ENCODE results near the gene CLEC16A. TPM values are rescaled to one million over a fixed set of nuclear protein-coding genes. Genes with fewer than 3 reads are reported as not detected.

The CLEC16A gene
- total RNA-seq, 4 donors from 2014 or later, result 20.2 to 28.8 (median 22.8) TPM

DNA sequence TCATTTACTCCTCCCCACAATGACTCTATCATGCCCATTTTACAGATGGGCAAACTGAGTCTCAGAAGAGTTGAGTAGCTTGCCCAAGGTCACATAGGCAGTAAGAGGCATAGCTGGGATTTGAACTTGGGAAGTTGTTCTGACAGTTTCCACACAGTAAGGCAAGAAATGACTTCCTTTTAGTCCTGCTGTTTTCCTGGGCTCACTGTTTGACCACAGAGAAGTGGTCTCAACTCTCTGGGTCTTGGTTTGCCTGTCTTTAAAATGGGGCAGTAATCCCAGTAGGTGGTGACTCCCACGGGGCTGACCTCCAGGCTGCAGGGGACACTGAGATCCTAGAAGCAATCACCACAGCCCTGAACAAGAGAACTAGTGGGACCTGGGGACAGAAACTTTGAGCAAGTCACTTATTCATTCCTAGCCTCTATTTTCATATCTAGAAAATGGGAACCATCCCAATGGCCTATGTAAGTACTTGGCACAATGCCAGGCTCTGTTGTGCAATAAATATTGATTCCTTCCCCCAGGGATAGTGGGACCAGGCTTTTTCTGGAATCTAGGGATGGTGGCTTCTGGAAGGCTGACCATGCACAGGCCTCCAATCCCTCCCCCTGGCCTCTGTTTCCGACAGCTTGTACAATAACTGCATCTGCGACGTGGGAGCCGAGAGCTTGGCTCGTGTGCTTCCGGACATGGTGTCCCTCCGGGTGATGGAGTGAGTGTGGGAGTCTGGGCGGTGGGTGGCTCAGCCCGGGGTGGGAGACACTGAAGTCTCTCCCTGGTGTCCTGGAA, 22.6 kb upstream of the CLEC16A start:
- TF ChIP-seq, protein P1, sequence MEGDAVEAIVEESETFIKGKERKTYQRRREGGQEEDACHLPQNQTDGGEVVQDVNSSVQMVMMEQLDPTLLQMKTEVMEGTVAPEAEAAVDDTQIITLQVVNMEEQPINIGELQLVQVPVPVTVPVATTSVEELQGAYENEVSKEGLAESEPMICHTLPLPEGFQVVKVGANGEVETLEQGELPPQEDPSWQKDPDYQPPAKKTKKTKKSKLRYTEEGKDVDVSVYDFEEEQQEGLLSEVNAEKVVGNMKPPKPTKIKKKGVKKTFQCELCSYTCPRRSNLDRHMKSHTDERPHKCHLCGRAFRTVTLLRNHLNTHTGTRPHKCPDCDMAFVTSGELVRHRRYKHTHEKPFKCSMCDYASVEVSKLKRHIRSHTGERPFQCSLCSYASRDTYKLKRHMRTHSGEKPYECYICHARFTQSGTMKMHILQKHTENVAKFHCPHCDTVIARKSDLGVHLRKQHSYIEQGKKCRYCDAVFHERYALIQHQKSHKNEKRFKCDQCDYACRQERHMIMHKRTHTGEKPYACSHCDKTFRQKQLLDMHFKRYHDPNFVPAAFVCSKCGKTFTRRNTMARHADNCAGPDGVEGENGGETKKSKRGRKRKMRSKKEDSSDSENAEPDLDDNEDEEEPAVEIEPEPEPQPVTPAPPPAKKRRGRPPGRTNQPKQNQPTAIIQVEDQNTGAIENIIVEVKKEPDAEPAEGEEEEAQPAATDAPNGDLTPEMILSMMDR (IDR thresholded peaks at IDR 0.05; ENCODE audit: low read depth), result no peak

DNA sequence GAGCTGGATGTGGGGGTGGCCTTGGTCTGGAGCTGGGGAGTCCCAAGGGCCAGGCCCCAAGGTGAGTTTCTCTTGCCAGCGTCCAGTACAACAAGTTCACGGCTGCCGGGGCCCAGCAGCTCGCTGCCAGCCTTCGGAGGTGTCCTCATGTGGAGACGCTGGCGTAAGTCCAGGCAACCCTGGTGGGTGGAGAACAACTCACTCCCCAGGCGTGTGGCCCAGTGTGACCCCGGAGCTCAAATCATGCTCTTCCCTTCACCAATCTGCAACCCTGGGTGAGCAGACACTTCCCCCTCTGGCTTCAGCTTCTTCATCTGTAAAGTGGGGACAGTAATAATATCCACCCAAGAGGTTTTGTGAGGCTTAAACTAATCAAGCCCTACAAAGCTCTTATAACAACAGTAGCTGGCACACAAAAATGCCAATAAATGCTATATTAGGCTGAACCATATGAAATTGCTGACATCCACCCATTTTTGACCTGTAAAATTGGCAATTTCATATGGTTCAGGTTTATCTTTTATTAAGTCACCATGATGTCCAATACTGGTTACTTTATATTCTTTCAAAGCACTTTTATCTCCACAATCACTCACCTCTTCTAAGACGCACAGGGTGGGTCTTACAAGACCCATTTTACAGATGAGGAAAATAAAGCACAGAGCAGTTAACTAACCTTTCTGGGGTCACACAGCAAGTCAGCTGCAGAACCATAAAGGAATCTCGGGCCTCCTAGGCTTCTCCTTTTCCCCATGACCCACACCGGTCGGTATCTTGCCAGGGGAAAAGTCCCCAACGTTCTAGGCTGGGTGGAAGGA, 21.8 kb upstream of the CLEC16A start:
- TF ChIP-seq, protein P1 (IDR thresholded peaks at IDR 0.05; ENCODE audit: low read depth), result no peak

DNA sequence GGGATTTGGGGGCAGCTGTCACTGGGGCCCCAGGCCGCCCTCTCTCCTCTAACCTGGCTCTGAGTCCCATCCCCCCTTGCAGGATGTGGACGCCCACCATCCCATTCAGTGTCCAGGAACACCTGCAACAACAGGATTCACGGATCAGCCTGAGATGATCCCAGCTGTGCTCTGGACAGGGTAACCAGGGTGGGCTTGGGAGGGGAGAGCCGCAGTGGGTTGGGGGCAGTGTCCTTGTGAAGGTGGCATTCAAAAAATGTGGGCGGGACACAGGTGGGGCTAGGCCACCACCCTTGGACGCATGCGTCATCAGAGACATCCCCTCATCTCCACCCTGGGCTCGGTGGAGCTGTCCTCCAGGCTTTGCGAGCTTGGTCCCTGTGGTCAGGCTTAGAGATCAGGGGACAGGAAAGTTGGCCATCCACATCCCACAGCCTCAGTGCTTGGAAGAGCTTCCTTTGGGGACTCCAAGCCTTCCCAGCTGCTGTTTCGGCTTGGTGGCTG, 21.2 kb upstream of the CLEC16A start:
- TF ChIP-seq, protein P1 (IDR thresholded peaks at IDR 0.05; ENCODE audit: low read depth), result no peak

DNA sequence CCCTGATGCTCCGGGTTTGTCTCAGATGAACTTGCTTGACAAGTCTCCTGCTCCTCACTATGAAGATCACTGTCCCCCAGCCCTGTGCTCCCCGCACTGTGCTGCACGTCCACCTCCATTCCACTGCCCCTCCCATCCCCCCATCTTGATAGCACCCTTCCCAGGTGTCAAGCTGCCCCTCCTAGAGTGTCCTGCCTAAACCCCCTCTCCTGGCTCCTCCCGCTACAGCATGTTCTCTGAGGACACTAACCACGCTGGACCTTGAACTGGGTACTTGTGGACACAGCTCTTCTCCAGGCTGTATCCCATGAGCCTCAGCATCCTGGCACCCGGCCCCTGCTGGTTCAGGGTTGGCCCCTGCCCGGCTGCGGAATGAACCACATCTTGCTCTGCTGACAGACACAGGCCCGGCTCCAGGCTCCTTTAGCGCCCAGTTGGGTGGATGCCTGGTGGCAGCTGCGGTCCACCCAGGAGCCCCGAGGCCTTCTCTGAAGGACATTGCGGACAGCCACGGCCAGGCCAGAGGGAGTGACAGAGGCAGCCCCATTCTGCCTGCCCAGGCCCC, 20.6 kb upstream of the CLEC16A start:
- TF ChIP-seq, protein P1 (IDR thresholded peaks at IDR 0.05; ENCODE audit: low read depth), result no peak

DNA sequence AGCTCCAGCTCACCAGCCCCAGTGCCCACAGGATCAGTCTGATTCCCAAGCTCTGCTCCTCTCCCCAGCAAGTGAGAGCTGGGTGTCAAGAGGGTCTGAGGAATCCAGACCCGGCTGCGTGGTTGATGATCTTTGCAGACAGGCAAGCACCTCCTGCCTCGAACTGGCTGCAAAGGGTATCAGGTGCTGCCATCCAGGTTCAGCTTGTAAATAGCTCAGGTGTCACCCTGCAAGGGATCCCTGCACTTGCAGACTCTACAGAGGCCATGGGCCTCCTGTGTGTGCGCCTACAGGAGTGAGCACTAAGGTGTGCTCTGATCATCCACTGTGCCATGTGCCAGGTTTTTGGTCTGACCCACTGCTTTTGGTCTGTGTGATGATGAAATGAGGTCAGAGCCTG, 18.3 kb upstream of the CLEC16A start:
- TF ChIP-seq, protein P1 (IDR thresholded peaks at IDR 0.05; ENCODE audit: low read depth), result no peak

DNA sequence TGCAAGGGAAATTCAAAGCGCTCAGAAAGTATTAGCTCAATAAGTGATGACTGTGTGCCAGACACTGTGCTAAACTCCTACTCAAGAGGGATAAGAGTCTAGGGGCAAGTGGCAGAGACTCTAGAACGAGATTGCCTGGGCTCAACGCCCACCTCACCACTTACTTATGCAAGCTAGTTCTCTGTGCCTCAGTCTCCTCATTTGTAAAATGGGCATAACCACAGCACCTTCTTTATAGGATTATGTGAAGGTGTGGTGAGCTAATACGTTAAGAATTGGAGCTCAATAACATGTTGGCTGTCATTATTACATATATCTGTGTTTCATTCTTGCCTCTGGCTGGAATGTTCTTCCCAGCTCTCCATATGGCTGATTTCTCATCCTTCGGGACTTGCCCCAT, 17.5 kb upstream of the CLEC16A start:
- TF ChIP-seq, protein P1 (IDR thresholded peaks at IDR 0.05; ENCODE audit: low read depth), result no peak
